OCI-LY7 (cell line): ENCODE results near the gene RHOJ. TPM values are rescaled to one million over a fixed set of nuclear protein-coding genes. Genes with fewer than 3 reads are reported as not detected.

Source experiments
- BruUV-seq: library from RNA; stranded (reverse); fragments of 400-500 nt; replicated peaks from 2 replicates; lab custom pipeline; 2021; lab: Mats Ljungman, UMichigan
- CTCF ChIA-PET: fragments of 300-600 bp; sonication (Branson Sonifier 250); formaldehyde crosslinking; loops from one replicate; lab custom pipeline; 2022; ENCODE audit warnings: antibody characterized with exemption; ENCODE audit not compliant: unreplicated experiment; lab: Charles Lee
- POLR2A ChIA-PET: fragments of 300-600 bp; sonication (Branson Sonifier 250); formaldehyde crosslinking; loops from one replicate; lab custom pipeline; 2022; ENCODE audit warnings: antibody characterized with exemption; lab: Charles Lee
- DNase-seq: peaks from one replicate; pipeline ENCODE4 v3.0.0-alpha.2; 2015; ENCODE audit warnings: low spot score
- H2AFZ ChIP-seq: fragments of 200-600 bp; sonication (generic), shearing (Covaris generic); 2 replicates; pipeline ENCODE4 v1.6.1; 2014; ENCODE audit warnings: mild to moderate bottlenecking, antibody characterized with exemption, low read length, moderate library complexity
- H3K27ac ChIP-seq: fragments of 200-600 bp; sonication (generic); 2 replicates; pipeline ENCODE4 v1.5.1; 2014; ENCODE audit warnings: mixed run types, low read depth, mild to moderate bottlenecking, moderate library complexity, low read length, inconsistent platforms; ENCODE audit not compliant: poor library complexity, severe bottlenecking
- H3K36me3 ChIP-seq: fragments of 200-600 bp; sonication (generic); 2 replicates; pipeline ENCODE4 v1.6.1; 2014; ENCODE audit warnings: mild to moderate bottlenecking, antibody characterized with exemption, low read length, moderate library complexity, mixed read lengths; ENCODE audit not compliant: insufficient read depth
- H3K4me1 ChIP-seq: fragments of 200-600 bp; sonication (generic); 2 replicates; pipeline ENCODE4 v1.5.1; 2014; ENCODE audit warnings: mild to moderate bottlenecking, low read length; ENCODE audit not compliant: insufficient read depth, poor library complexity, severe bottlenecking
- H3K4me2 ChIP-seq: fragments of 200-600 bp; sonication (generic); 2 replicates; pipeline ENCODE4 v1.6.1; 2014; ENCODE audit warnings: mild to moderate bottlenecking, low read length
- H3K4me3 ChIP-seq: fragments of 200-600 bp; sonication (generic); 2 replicates; pipeline ENCODE4 v1.5.1; 2014; ENCODE audit warnings: mild to moderate bottlenecking, low read depth, low read length; ENCODE audit not compliant: poor library complexity, severe bottlenecking
- H3K79me2 ChIP-seq: fragments of 200-600 bp; sonication (generic); 2 replicates; pipeline ENCODE4 v1.6.1; 2016; ENCODE audit warnings: low read depth, mild to moderate bottlenecking, low read length, moderate library complexity, mixed read lengths; ENCODE audit not compliant: insufficient read depth
- H3K9me2 ChIP-seq: fragments of 200-600 bp; sonication (generic); 2 replicates; pipeline ENCODE4 v1.6.1; 2016; ENCODE audit warnings: mild to moderate bottlenecking, low read length, mixed read lengths; ENCODE audit not compliant: insufficient read depth
- H3K9me3 ChIP-seq: fragments of 200-600 bp; sonication (generic); 2 replicates; pipeline ENCODE4 v1.6.1; 2014; ENCODE audit warnings: mild to moderate bottlenecking, mixed run types, low read length, mixed read lengths
- H4K20me1 ChIP-seq: fragments of 200-600 bp; sonication (generic); 2 replicates; pipeline ENCODE4 v1.6.1; 2014; ENCODE audit warnings: mild to moderate bottlenecking, antibody characterized with exemption, low read length, moderate library complexity, mixed read lengths; ENCODE audit not compliant: insufficient read depth
- CTCF ChIP-seq: fragments of 200-600 bp; sonication (generic); conservative IDR thresholded peaks from 2 replicates; pipeline ENCODE4 v1.5.1; 2014; ENCODE audit warnings: mild to moderate bottlenecking, antibody characterized with exemption, low read length, moderate library complexity, mixed read lengths
- EZH2phosphoT487 ChIP-seq: fragments of 200-600 bp; sonication (generic); IDR thresholded peaks from 2 replicates; pipeline ENCODE4 v1.6.1; 2018; ENCODE audit warnings: low read depth, borderline replicate concordance, mild to moderate bottlenecking, mixed run types, antibody characterized with exemption, low read length, moderate library complexity, mixed read lengths
- intact Hi-C: fragments of 100-400 bp; cut with micrococcal nuclease; formaldehyde crosslinking; loops from one replicate; pipeline ENCODE4 v1.10.0; 2022; ENCODE audit not compliant: unreplicated experiment
- total RNA-seq, 2 experiments: library from RNA; depleted of rRNA in 1 of 2; stranded (reverse); fragments of >200 nt in 1 of 2; shearing (Covaris generic) in 1 of 2; gene quantifications; 2 replicates each; pipeline ENCODE4 v1.2.3, GENCODE V29; 2014 to 2022

The RHOJ gene
- total RNA-seq, 2 experiments from 2014 or later = not detected

GRCh38 chr14:63224196-63224595, 20.0 kb downstream of the RHOJ start:
- no TSS peak for BruUV-seq
- no peaks in the 10 kb centered on the region for H3K9me2 ChIP-seq
- no peaks in the 10 kb centered on the region for H3K4me1 ChIP-seq
- no peaks in the 10 kb centered on the region for H4K20me1 ChIP-seq
- no peaks in the 10 kb centered on the region for H3K36me3 ChIP-seq
- no peak overlapping the region for H3K27ac ChIP-seq
- H3K9me3 ChIP-seq = no peaks in the 10 kb centered on the region
- H3K79me2 ChIP-seq = no peaks in the 10 kb centered on the region
- no peak overlapping the region for H3K4me2 ChIP-seq
- no peak for DNase-seq
- no peak overlapping the region for H3K4me3 ChIP-seq
- ChIA-PET CTCF (no interaction called here), POLR2A (interaction anchor here (0.7 kb wide), 1 partner anchor 975 kb away, joined by 3 read pairs; no protein-coding TSS in a partner anchor)
- H2AFZ ChIP-seq = no peak overlapping the region
- intact Hi-C loops = no loop called here
- TF ChIP-seq EZH2phosphoT487 (no peak), CTCF (no peak)

- no peak for DNase-seq
- no peaks in the 10 kb centered on the region for H3K79me2 ChIP-seq
- TF ChIP-seq CTCF (no peak), EZH2phosphoT487 (no peak)
- H4K20me1 ChIP-seq = no peaks in the 10 kb centered on the region
- intact Hi-C loops = no loop called here
- H3K4me3 ChIP-seq = no peak overlapping the region
- H3K36me3 ChIP-seq = no peaks in the 10 kb centered on the region
- H3K4me2 ChIP-seq = no peak overlapping the region
- no TSS peak for BruUV-seq
- ChIA-PET POLR2A (no interaction called here), CTCF (no interaction called here)
- H3K27ac ChIP-seq = no peak overlapping the region
- no peaks in the 10 kb centered on the region for H3K9me3 ChIP-seq
- no peak overlapping the region for H2AFZ ChIP-seq
- H3K4me1 ChIP-seq = no peaks in the 10 kb centered on the region
- no peaks in the 10 kb centered on the region for H3K9me2 ChIP-seq
Measured at GRCh38 chr14:63228217-63228616, 24.0 kb downstream of the RHOJ start.

DNA sequence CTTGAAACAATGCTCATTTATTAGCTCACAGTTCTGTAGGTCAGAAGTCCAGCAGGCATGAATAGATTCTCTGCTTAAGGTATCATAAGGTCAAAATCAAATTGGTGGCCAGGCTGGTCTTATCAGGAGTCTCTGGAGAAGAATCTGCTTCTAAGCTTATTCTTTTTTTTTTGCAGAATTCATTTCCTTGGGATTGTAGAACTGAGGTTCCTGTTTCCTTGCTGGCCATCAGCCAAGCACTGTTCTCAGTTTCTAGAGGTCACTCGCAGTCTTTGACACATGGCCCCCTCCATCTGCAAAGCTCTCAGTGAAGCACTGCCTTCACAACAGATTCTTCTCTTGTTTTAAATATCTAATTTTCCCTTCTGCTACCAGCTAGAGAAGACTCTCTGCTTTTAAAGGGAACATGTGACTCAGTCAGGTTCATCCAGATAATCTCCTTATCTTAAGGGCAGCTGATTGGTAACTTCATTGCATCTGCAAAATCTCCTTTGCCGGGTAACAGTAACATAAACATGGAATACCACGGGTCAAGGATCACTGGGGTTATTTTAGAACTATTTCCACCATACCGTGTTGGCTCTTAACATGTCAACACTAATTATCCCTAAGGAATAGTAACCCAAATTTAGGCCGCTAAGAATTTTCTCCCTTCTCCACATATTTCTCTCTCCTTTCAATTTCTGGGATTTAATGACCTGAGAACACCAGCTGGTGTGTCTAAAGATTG, 25.3 kb downstream of the RHOJ start:
- ChIA-PET CTCF (no interaction called here), POLR2A (no interaction called here)
- H3K36me3 ChIP-seq = no peaks in the 10 kb centered on the region
- no peaks in the 10 kb centered on the region for H3K9me3 ChIP-seq
- BruUV-seq = no TSS peak
- no peak overlapping the region for H3K27ac ChIP-seq
- TF ChIP-seq EZH2phosphoT487 (no peak), CTCF (no peak)
- H3K4me2 ChIP-seq = no peak overlapping the region
- H3K4me3 ChIP-seq = no peak overlapping the region
- no peaks in the 10 kb centered on the region for H3K79me2 ChIP-seq
- H3K4me1 ChIP-seq = no peaks in the 10 kb centered on the region
- no peak overlapping the region for H2AFZ ChIP-seq
- intact Hi-C loops = no loop called here
- H3K9me2 ChIP-seq = no peaks in the 10 kb centered on the region
- DNase-seq = no peak
- no peaks in the 10 kb centered on the region for H4K20me1 ChIP-seq
